Mesothelial cell of epicardium (in vitro differentiated cells): ENCODE data around the gene FYN. TPM values are rescaled to one million over a fixed set of nuclear protein-coding genes. Genes with fewer than 3 reads are reported as not detected.
"Not testable (repeated sequence)": the region's sequence is repeated elsewhere in the genome, so short reads cannot be mapped to it uniquely, and the experiment has no call there.

Source experiments
- DNase-seq, 2 experiments: peaks; one replicate each; pipeline ENCODE4 v3.0.0; 2021; ENCODE audit warnings: low spot score in 2 of 2; ENCODE audit not compliant: unreplicated experiment in 2 of 2
- H3K27ac Mint-ChIP-seq: 2 replicates; pipeline ENCODE4 v1.8.0; 2021; ENCODE audit warnings: mixed read lengths
- H3K27me3 Mint-ChIP-seq: 2 replicates; pipeline ENCODE4 v1.8.0; 2021; ENCODE audit warnings: low read depth, mixed read lengths
- H3K36me3 Mint-ChIP-seq: 2 replicates; pipeline ENCODE4 v1.8.0; 2021; ENCODE audit warnings: mixed read lengths
- H3K4me1 Mint-ChIP-seq: 2 replicates; pipeline ENCODE4 v1.8.0; 2021; ENCODE audit warnings: mixed read lengths
- H3K4me3 Mint-ChIP-seq: 2 replicates; pipeline ENCODE4 v1.8.0; 2021; ENCODE audit warnings: mild to moderate bottlenecking, moderate library complexity, mixed read lengths
- H3K9me3 Mint-ChIP-seq: 2 replicates; pipeline ENCODE4 v1.8.0; 2021; ENCODE audit warnings: mixed read lengths
- CTCF ChIP-seq: fragments of 200-600 bp; sonication (generic); IDR thresholded peaks from one replicate; pipeline ENCODE4 v1.5.0; 2021; ENCODE audit warnings: antibody characterized with exemption; ENCODE audit not compliant: unreplicated experiment
- total RNA-seq: library from RNA; stranded (reverse); gene quantifications from 3 replicates; pipeline ENCODE4 v1.2.1, GENCODE V29; 2021

Gene FYN
- total RNA-seq, 1 donor from 2014 or later = 115 TPM

GRCh38 chr6:111835807-111836206 is 37.4 kb downstream of the FYN start:
- Mint-ChIP-seq H3K27ac (peak overlapping the region; percentile 91), H3K4me1 (peaks cover 19% of the 10 kb centered on the region), H3K4me3 (no peak overlapping the region), H3K27me3 (no peaks in the 10 kb centered on the region), H3K36me3 (peaks cover 15% of the 10 kb centered on the region), H3K9me3 (no peaks in the 10 kb centered on the region)
- TF ChIP-seq CTCF = no peak
- DNase-seq = no peak

GRCh38 chr6:111835398-111835797 is 37.9 kb downstream of the FYN start:
- not testable (repeated sequence) for H3K4me3 Mint-ChIP-seq, H3K9me3 Mint-ChIP-seq, DNase-seq, H3K27me3 Mint-ChIP-seq
- peak overlapping the region; percentile 91 for H3K27ac Mint-ChIP-seq
- H3K36me3 Mint-ChIP-seq = peaks cover 15% of the 10 kb centered on the region
- peaks cover 19% of the 10 kb centered on the region for H3K4me1 Mint-ChIP-seq

DNA sequence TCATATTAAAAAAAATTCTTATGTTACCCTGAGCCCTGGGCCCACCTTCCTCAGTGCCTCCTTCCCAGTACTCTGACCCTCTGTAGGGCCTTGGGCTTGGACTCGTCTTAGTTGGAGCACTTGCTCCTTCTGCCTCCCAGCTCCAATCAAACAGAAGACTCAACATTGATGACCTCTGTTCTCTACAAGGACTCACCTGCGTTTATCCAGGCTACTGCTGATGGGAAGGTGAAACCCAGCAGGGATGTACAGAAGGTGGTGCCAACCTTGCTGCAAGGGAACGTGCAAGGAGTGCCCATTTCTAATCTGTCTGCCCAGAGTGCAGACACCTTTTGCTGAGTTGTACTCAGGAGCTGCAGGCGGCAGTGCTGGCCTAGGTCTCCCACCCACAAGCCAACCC is 38.9 kb downstream of the FYN start:
- H3K9me3 Mint-ChIP-seq = no peaks in the 10 kb centered on the region
- H3K36me3 Mint-ChIP-seq = peaks cover 15% of the 10 kb centered on the region
- TF ChIP-seq CTCF = no peak
- no peak overlapping the region for H3K4me3 Mint-ChIP-seq
- no peak for DNase-seq
- H3K27ac Mint-ChIP-seq = no peak overlapping the region
- no peaks in the 10 kb centered on the region for H3K27me3 Mint-ChIP-seq
- peaks cover 19% of the 10 kb centered on the region for H3K4me1 Mint-ChIP-seq

DNA sequence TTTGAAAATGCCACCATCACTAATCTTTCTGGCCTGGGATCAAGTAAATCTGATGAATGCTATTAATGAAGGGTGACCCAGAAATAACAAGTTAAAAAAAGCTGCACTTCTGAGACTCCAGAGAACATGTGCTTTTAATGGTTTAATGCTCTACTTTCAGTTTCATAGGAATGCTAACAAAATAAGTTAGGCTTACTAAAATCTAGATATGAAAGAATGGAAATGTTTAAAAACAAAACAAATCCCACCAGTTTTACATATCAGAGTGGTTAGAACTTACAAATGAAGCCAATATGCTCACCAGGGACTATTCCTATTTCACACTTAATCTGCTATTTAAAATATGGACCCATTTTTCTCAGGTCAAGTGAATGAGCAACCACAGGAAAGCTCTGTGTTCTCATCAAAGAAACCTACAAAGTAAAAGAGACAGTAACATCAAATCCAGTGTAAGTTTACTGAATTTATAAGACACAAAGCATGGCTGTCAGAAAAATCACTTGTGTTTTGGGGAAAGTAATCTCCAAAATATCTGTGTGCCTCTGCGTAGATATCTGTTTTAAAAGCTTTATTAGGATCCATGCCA is 40.3 kb downstream of the FYN start:
- Mint-ChIP-seq H3K4me1 (peaks cover 21% of the 10 kb centered on the region), H3K9me3 (no peaks in the 10 kb centered on the region), H3K36me3 (peaks cover 15% of the 10 kb centered on the region), H3K27ac (peak overlapping the region; percentile 47), H3K4me3 (no peak overlapping the region), H3K27me3 (no peaks in the 10 kb centered on the region)
- no peak for TF ChIP-seq CTCF
- no peak for DNase-seq

GRCh38 chr6:111831408-111831807 is 41.8 kb downstream of the FYN start:
- Mint-ChIP-seq H3K9me3 (no peaks in the 10 kb centered on the region), H3K27me3 (no peaks in the 10 kb centered on the region), H3K36me3 (peaks cover 11% of the 10 kb centered on the region), H3K4me1 (peaks cover 26% of the 10 kb centered on the region), H3K27ac (no peak overlapping the region), H3K4me3 (no peak overlapping the region)
- DNase-seq = no peak
- no peak for TF ChIP-seq CTCF

DNA sequence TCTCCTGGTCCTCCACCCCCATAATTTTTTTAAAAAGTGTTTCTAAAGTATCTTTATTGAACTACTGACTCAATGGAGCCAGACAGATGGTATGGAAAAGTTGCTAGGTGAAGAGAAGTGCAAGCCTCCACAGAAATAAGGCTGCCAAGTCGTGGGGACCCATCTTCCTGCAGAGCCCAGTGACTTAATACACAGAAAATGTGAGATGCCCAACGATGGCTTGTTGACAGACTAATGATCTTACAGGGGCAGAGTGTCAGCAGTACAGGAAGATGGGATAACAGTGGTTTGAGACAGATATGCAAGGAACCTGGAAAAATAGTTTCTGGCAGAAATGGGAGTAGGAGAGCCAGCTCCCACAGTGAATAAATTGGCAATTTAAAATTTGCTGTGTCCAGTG is 43.3 kb downstream of the FYN start:
- Mint-ChIP-seq H3K4me1 (peaks cover 23% of the 10 kb centered on the region), H3K27me3 (no peaks in the 10 kb centered on the region), H3K4me3 (no peak overlapping the region), H3K36me3 (peaks cover 7% of the 10 kb centered on the region), H3K9me3 (no peaks in the 10 kb centered on the region), H3K27ac (no peak overlapping the region)
- no peak for TF ChIP-seq CTCF
- no peak for DNase-seq
